ENCODE results near the gene PTH2. TPM values are rescaled to one million over a fixed set of nuclear protein-coding genes. Genes with fewer than 3 reads are reported as not detected.

Gene PTH2
- total RNA-seq, 4 donors from 2014 or later: not detected

GRCh38 chr19:49453757-49454240 lies 30.6 kb upstream of the PTH2 start:
- no peak for DNase-seq (ENCODE audit: low spot score in 2 of 2)
- H3K4me3 ChIP-seq: peak overlapping the region; percentile 73
- H3K36me3 ChIP-seq: peaks cover 6% of the 10 kb centered on the region
- H3K27me3 ChIP-seq: no peaks in the 10 kb centered on the region
- no peaks in the 10 kb centered on the region for H3K9me3 ChIP-seq
- WGBS: 48% methylated on average over 10 of the region's 10 CpGs
- H3K4me1 ChIP-seq: peaks cover 40% of the 10 kb centered on the region
- no peak for TF ChIP-seq POLR2AphosphoS5 (IDR thresholded peaks at IDR 0.05)
- TF ChIP-seq POLR2A (IDR thresholded peaks at IDR 0.05): no peak
- TF ChIP-seq CTCF (IDR thresholded peaks at IDR 0.05): no peak
- no peak for TF ChIP-seq EP300 (IDR thresholded peaks at IDR 0.05)
- peak overlapping the region; percentile 96 for H3K27ac ChIP-seq

GRCh38 chr19:49453013-49453756 lies 29.9 kb upstream of the PTH2 start, which contains the start of gene ALDH16A1:
Gene ALDH16A1, plus strand, starts transcription at chr19:49453225. Its CDS starts 107 bp downstream, at chr19:49453332.
- peak; percentile 99 to 100 for DNase-seq (ENCODE audit: low spot score in 2 of 2)
- under 1% methylated on average over 35 of the region's 66 CpGs for WGBS
- peaks cover 36% of the 10 kb centered on the region for H3K4me1 ChIP-seq
- no peaks in the 10 kb centered on the region for H3K27me3 ChIP-seq
- H3K9me3 ChIP-seq: no peaks in the 10 kb centered on the region
- H3K27ac ChIP-seq: peak within 1 kb of the TSS; percentile 96
- H3K36me3 ChIP-seq: peaks cover 6% of the 10 kb centered on the region
- peak within 1 kb of the TSS; percentile 73 for H3K4me3 ChIP-seq
- TF ChIP-seq EP300 (IDR thresholded peaks at IDR 0.05) (no peak), POLR2A (IDR thresholded peaks at IDR 0.05) (peak; percentile 79 to 90), CTCF (IDR thresholded peaks at IDR 0.05) (no peak), POLR2AphosphoS5 (IDR thresholded peaks at IDR 0.05) (peak; percentile 22 to 91 (median 79))

GRCh38 chr19:49451430-49452181 lies 28.4 kb upstream of the PTH2 start, which contains the start of gene PIH1D1:
Gene PIH1D1, minus strand, starts transcription at chr19:49451814. Its CDS starts 240 bp downstream, at chr19:49451574.
- under 1% methylated on average over 30 of the region's 42 CpGs for WGBS
- Histone ChIP-seq H3K4me1 (peaks cover 43% of the 10 kb centered on the region), H3K36me3 (peaks cover 15% of the 10 kb centered on the region), H3K27me3 (no peaks in the 10 kb centered on the region), H3K4me3 (peak within 1 kb of the TSS; percentile 73), H3K9me3 (no peaks in the 10 kb centered on the region), H3K27ac (peak within 1 kb of the TSS; percentile 96)
- peak in 1 of 2 donors; percentile 15 for TF ChIP-seq POLR2A (IDR thresholded peaks at IDR 0.05)
- TF ChIP-seq POLR2AphosphoS5 (IDR thresholded peaks at IDR 0.05): peak in 1 of 3 donors; percentile 88
- TF ChIP-seq EP300 (IDR thresholded peaks at IDR 0.05): no peak
- TF ChIP-seq CTCF (IDR thresholded peaks at IDR 0.05): peak in 1 of 2 donors; percentile 10
- peak; percentile 98 to 99 for DNase-seq (ENCODE audit: low spot score in 2 of 2)

GRCh38 chr19:49450405-49450804 lies 27.2 kb upstream of the PTH2 start:
- no peaks in the 10 kb centered on the region for H3K9me3 ChIP-seq
- TF ChIP-seq POLR2A (IDR thresholded peaks at IDR 0.05): no peak
- no peak for TF ChIP-seq POLR2AphosphoS5 (IDR thresholded peaks at IDR 0.05)
- no peak for TF ChIP-seq EP300 (IDR thresholded peaks at IDR 0.05)
- no peak for TF ChIP-seq CTCF (IDR thresholded peaks at IDR 0.05)
- 84% methylated on average over 7 of the region's 7 CpGs for WGBS
- no peaks in the 10 kb centered on the region for H3K27me3 ChIP-seq
- peaks cover 18% of the 10 kb centered on the region for H3K36me3 ChIP-seq
- peaks cover 37% of the 10 kb centered on the region for H3K4me1 ChIP-seq
- no peak overlapping the region for H3K27ac ChIP-seq
- no peak for DNase-seq (ENCODE audit: low spot score in 2 of 2)
- peak overlapping the region; percentile 73 for H3K4me3 ChIP-seq

- 85% methylated on average over 6 of the region's 6 CpGs for WGBS
- H3K27ac ChIP-seq: no peak overlapping the region
These were observed 25.2 kb upstream of the PTH2 start for GRCh38 chr19:49448432-49448786.

More at GRCh38 chr19:49448432-49448786, 25.2 kb upstream of the PTH2 start:
- H3K4me1 ChIP-seq: peaks cover 35% of the 10 kb centered on the region
- H3K27me3 ChIP-seq: no peaks in the 10 kb centered on the region
- peaks cover 18% of the 10 kb centered on the region for H3K36me3 ChIP-seq
- no peak overlapping the region for H3K4me3 ChIP-seq
- TF ChIP-seq CTCF (IDR thresholded peaks at IDR 0.05): no peak
- no peak for TF ChIP-seq EP300 (IDR thresholded peaks at IDR 0.05)
- TF ChIP-seq POLR2A (IDR thresholded peaks at IDR 0.05): no peak
- TF ChIP-seq POLR2AphosphoS5 (IDR thresholded peaks at IDR 0.05): no peak
- DNase-seq (ENCODE audit: low spot score in 2 of 2): no peak
- no peaks in the 10 kb centered on the region for H3K9me3 ChIP-seq

Measured in suprapubic skin (tissue), 4 donors.